Stimulated activated naive CD8-positive, alpha-beta T cell treated with anti-CD3 and anti-CD28 coated beads, Interleukin-15, Interleukin-2, amounts not matched to agents 100 ng/mL and 50 ng/mL, for 24 hours (primary cell): Measurements from ENCODE around the gene ELF5.

Experiments used
- H3K27ac Mint-ChIP-seq: one replicate; pipeline ENCODE4 v1.8.0; 2021; ENCODE audit warnings: mild to moderate bottlenecking, mixed read lengths
- H3K27me3 Mint-ChIP-seq: one replicate; pipeline ENCODE4 v1.8.0; 2021; ENCODE audit warnings: mixed read lengths
- H3K36me3 Mint-ChIP-seq: one replicate; pipeline ENCODE4 v1.8.0; 2021; ENCODE audit warnings: low read depth, mixed read lengths
- H3K4me1 Mint-ChIP-seq: one replicate; pipeline ENCODE4 v1.8.0; 2021; ENCODE audit warnings: low read depth, mixed read lengths
- H3K4me3 Mint-ChIP-seq: one replicate; pipeline ENCODE4 v1.8.0; 2021; ENCODE audit warnings: mild to moderate bottlenecking, mixed read lengths
- H3K9me3 Mint-ChIP-seq: one replicate; pipeline ENCODE4 v1.8.0; 2021; ENCODE audit warnings: mixed read lengths

The ELF5 gene

DNA sequence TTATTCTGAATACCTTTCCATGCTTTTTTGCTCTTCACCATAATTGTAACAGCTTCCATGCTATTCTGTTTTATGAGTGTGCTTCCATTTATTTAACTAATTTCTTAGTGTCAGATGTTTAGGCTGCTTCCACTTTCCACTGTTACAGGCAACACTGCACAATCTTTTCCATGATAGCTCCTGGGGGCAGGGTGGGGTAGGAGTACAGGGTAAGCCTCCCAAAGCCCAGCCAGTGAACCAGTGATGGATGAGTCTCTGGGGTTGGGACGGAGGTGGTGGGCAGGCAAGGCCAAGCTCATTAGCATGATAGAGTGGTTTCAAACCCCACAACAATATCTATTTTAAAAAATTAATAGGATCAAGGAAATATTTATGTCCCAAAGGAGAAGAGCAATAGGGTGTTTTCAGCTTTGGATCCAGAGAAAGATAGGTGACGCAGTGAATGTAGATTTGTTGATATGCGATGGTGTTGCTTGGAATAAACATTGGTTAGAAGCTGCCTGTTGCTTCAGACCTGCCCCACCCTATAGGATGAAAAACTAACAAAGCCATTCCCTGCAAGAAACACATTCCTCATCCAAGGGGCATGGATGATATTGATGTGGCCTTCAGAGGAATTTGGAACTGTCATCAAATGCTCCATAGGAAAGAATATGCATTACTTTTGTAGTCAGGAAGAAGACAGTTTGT, 17.1 kb upstream of the ELF5 start:
- Mint-ChIP-seq H3K27ac (no peak overlapping the region), H3K4me1 (no peaks in the 10 kb centered on the region), H3K9me3 (peaks cover 15% of the 10 kb centered on the region), H3K4me3 (no peak overlapping the region), H3K36me3 (no peaks in the 10 kb centered on the region), H3K27me3 (peaks cover 16% of the 10 kb centered on the region)

DNA sequence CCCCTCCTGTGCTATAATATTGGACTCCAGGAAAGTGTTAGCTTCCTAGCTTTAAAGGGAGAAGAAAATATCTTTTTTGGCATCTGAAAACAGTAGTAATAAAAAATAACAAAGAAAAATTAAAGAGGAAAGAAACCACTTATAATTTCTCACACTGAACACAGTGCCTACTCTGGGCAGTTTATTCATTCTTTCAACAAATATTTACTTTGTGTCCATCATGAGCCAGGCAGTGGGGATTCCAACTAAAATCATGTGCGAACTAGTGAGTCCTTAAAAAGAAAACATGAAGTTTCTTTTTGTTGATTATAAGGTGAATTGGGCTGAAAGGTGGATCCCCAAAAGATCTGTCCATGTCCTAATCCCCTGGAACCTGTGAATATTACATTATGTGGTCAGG, 16.0 kb upstream of the ELF5 start:
- H3K27ac Mint-ChIP-seq, result no peak overlapping the region
- no peaks in the 10 kb centered on the region for H3K36me3 Mint-ChIP-seq
- peaks cover 9% of the 10 kb centered on the region for H3K9me3 Mint-ChIP-seq
- H3K4me3 Mint-ChIP-seq, result no peak overlapping the region
- H3K27me3 Mint-ChIP-seq, result peaks cover 16% of the 10 kb centered on the region
- H3K4me1 Mint-ChIP-seq, result no peaks in the 10 kb centered on the region

DNA sequence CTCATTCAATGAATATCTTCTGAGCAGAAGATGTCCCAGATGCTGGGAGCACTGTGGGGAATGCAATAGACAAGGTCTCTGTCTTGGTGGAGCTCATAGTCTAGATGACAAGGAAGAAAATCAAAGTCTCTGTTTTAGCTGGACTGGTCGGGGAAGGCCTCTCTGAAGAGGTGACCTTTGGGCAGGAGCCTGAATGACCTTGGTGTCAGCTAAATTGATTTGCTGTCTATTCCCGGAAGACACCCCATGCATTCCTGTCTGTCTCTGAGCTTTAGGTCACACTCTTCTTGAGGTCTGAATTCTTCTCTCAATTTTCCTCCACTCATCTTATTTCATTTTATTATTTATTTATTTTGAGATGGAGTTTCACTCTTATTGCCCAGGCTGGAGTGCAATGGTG, 14.5 kb upstream of the ELF5 start:
- Mint-ChIP-seq H3K36me3 (no peaks in the 10 kb centered on the region), H3K27ac (no peak overlapping the region), H3K27me3 (peaks cover 11% of the 10 kb centered on the region), H3K9me3 (no peaks in the 10 kb centered on the region), H3K4me1 (no peaks in the 10 kb centered on the region), H3K4me3 (no peak overlapping the region)

DNA sequence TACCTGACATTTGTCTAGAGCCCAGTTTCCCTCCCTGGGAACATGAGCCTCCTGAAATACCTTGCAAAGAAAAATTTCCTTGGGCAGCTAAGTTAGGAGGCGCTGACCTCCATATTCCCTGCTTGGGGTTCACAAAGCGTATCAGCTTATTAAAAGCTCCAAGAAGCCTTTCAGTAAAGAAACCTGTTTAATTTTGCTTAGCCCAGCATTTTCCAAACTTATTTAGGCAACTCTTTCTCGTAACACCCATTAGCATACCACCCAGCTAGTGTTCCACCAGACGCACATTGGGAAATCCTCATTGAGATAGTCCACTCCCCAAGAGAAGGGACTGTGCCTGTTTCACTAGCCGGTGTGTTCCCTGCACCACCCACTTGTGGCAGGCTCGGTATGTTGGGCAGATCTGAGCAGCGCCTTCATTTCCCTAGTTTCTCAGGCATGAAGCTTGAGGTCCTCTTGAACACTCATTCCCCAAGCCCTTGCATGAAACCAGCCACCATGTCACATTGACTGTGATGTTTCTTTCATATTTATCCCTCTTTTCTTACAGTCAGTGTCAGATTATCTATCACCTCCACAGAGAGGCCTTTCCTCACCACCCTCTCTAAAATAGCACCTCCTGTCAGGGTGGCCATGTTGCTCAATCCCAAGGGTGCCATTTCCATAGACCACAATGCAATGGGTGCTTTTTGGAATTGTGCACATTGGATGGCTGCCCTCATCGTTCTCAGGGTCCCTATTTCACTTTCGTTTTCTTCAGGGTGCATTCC, 12.5 kb upstream of the ELF5 start:
- H3K4me1 Mint-ChIP-seq, result no peaks in the 10 kb centered on the region

DNA sequence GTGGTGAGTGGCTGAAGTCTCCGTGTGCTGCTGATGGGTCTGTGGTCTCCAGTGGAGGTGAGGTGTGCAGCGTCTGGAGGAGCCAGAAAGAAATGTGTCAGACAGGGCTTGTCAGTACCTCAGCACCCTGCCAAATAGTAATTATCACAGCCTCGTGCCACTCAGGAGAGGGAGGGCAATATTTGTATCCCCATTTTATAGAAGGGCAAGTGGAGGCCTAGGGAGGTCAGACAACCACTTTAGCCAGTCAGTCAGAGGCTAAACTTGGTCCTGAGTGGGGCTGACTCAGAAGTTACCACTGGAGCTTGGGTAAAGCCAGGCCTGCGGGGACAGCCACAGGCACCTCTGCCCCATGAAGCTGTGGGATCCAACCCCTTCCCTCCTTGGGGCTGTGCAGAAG, 11.5 kb upstream of the ELF5 start:
- Mint-ChIP-seq H3K4me1 (no peaks in the 10 kb centered on the region), H3K27me3 (peaks cover 11% of the 10 kb centered on the region), H3K27ac (no peak overlapping the region), H3K9me3 (no peaks in the 10 kb centered on the region), H3K36me3 (no peaks in the 10 kb centered on the region), H3K4me3 (no peak overlapping the region)

More for the DNA sequence above, 12.5 kb upstream of the ELF5 start:
- no peaks in the 10 kb centered on the region for H3K36me3 Mint-ChIP-seq
- H3K27me3 Mint-ChIP-seq, result peaks cover 11% of the 10 kb centered on the region
- no peaks in the 10 kb centered on the region for H3K9me3 Mint-ChIP-seq
- H3K4me3 Mint-ChIP-seq, result no peak overlapping the region
- H3K27ac Mint-ChIP-seq, result no peak overlapping the region

DNA sequence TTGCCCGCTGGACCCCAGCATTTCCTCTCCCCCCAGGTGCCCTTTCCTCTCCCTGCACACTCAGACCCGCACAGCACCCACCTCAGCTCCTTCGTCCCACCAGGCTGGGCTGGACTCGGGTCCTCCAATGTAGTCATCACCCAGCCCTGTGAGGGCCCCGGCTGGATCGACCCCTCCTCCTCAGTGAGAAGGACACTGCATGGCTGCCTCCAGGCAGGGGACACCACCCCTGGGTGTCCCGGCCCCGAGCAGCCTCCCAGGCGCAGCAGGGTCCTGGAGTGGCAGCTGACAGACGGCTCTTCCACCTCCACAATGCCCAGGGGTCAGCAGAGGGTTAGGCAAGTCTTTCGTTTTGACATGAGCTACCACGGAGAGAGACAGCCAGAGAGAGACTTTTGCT, 11.1 kb upstream of the ELF5 start:
- H3K27ac Mint-ChIP-seq, result no peak overlapping the region
- H3K27me3 Mint-ChIP-seq, result peaks cover 7% of the 10 kb centered on the region
- H3K4me1 Mint-ChIP-seq, result no peaks in the 10 kb centered on the region
- no peaks in the 10 kb centered on the region for H3K36me3 Mint-ChIP-seq
- no peaks in the 10 kb centered on the region for H3K9me3 Mint-ChIP-seq
- no peak overlapping the region for H3K4me3 Mint-ChIP-seq

DNA sequence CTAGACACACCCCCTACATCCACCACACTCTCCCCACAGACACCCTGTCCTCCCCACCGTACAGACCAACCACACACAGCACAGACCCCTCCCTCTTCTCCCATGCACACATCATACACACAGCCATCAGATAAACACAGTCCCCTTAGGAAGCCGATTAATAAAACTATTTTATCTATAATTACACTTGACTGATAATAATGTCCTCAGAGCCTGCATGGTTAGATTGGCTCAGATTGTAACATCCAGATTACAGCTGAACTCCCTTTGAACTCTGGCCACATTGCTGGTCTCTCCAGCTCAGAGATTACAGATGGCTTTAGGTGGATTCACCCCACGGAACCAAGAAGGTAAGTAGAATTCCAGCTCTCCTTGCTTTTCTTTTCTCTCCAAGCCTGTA, 9.5 kb upstream of the ELF5 start:
- no peaks in the 10 kb centered on the region for H3K4me1 Mint-ChIP-seq
- no peak overlapping the region for H3K4me3 Mint-ChIP-seq
- H3K27me3 Mint-ChIP-seq, result peaks cover 3% of the 10 kb centered on the region
- H3K9me3 Mint-ChIP-seq, result no peaks in the 10 kb centered on the region
- H3K36me3 Mint-ChIP-seq, result no peaks in the 10 kb centered on the region
- no peak overlapping the region for H3K27ac Mint-ChIP-seq

DNA sequence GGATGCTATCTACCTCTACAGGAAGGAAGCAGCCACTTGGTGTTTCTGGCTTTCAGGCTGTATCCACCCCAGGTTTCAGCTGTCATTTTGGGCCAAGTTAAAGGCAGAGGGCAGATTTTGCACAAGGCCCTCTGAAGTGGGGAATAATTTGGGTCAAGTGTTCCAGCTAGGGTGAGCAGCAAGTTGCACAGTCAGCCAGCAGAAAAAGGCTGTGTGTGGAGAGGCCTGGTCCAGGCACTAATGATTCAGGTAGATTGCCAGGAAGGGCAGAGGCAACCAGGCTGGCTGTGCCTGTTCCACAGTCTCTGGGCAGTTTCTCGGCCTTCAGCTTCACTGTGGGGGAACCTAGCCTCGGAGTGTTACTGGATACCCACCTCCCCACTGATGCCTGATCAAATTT, 8.6 kb upstream of the ELF5 start:
- Mint-ChIP-seq H3K4me1 (no peaks in the 10 kb centered on the region), H3K36me3 (no peaks in the 10 kb centered on the region), H3K27ac (no peak overlapping the region), H3K4me3 (no peak overlapping the region), H3K9me3 (no peaks in the 10 kb centered on the region), H3K27me3 (peaks cover 3% of the 10 kb centered on the region)

DNA sequence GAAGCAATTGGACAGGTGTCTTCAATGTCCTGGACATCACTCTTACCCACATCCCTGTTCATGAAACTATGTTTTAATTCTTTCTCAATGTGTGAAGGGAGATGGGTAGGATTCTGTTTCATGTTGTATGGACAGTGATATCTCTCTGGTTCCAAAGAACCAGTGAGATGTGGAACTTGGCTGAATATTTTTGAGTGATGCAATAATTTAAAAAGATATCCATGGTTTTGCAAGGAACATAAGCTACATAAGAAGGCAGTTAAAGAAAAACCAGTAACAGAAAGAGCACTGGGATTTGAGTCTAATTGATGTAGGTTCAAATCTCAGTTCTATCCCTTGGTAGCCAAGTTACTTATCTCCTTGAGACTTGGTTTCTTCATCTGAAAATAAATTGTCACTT, 7.7 kb upstream of the ELF5 start:
- Mint-ChIP-seq H3K36me3 (no peaks in the 10 kb centered on the region), H3K27ac (no peak overlapping the region), H3K9me3 (no peaks in the 10 kb centered on the region)

DNA sequence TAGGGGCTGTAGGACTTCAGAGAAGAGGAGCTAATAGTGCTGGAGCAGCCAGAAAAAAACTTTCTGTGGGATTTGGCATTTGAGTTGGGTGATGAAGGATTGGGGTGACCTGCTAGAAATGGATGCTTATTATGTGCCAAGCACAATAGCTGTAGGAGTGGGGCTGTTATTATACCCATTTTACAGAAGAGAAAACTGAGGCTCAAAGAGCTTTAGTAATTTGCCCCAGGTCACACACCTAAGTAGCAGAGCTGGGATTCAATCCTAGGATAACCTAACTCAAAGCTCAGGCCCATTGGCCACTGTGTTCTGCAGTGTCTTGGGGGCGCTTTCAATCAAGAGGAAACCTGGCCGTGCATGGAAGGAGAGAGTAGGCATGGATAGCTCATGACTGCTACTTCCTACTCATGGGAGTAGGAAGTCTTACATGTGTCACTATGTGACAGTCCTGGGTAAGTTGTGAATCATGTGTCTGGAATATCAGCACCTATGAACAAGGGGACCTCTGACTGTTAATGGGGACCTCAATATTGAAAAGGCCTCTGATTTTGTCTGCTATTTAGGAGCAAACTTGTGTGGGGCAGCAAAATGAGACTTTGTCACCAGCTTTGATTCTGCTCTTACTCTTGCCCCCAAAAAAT, 6.1 kb upstream of the ELF5 start:
- Mint-ChIP-seq H3K4me1 (no peaks in the 10 kb centered on the region), H3K27me3 (peaks cover 3% of the 10 kb centered on the region), H3K9me3 (no peaks in the 10 kb centered on the region), H3K4me3 (no peak overlapping the region), H3K36me3 (no peaks in the 10 kb centered on the region), H3K27ac (no peak overlapping the region)

More for the DNA sequence above, 7.7 kb upstream of the ELF5 start:
- Mint-ChIP-seq H3K27me3 (peaks cover 3% of the 10 kb centered on the region), H3K4me1 (no peaks in the 10 kb centered on the region), H3K4me3 (no peak overlapping the region)

DNA sequence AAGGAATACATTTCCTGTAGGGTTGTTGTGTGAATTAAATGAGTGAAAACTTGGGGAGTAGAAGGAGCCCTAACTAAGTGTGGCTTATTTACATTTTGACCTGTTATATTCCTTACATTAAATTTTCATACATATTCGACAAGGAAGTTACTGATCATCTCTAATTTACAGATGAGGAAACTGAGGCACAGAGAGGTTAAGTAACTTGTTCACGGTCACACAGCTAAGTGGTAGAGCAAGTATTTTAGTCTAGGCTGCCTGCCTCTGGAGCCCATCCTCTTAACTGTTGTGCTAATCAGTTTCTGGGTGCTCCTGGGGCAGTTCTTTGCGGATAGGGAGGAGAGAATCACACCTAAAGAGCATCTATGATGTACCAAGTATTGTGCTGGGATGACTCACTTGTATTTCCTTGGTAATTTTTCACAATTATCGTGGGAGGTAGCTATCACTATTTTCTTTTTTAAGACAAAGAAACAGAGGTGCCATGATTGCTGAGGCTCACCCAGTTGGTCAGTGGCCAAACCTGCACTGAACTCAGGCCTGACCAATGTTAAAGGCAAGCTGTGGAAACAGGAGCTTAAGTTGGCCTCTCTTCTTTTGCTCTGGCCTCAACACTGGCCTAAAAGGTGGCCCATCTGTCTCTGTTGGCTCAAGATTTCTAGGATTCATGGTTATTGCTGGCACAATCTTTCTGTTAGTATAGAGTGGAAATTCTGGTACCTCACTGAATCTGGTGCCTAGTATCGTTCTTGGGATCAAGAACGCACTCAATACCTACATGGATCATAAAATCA, 2.9 kb upstream of the ELF5 start:
- Mint-ChIP-seq H3K36me3 (no peaks in the 10 kb centered on the region), H3K9me3 (no peaks in the 10 kb centered on the region), H3K27me3 (peaks cover 3% of the 10 kb centered on the region), H3K4me3 (no peak overlapping the region), H3K27ac (no peak overlapping the region), H3K4me1 (no peaks in the 10 kb centered on the region)

DNA sequence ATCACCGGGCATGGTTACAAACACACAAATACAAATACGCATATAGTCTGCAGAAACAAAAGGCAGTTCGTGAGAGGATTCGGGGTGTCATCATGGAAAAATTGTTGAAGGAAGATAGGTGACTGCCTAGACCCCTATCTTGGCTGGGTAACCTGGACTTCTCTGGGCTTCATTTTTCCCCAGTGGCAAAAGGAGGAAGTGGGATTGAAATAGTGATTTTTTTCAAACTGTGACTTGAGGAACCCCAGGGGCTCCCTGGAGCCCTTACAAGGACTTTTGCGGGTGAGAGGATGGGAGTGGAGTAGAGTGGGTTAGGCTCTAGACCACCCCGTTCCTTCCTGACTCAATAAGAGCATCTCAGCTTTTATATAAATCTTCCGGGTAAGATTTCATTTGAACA, 1.0 kb upstream of the ELF5 start:
- Mint-ChIP-seq H3K4me3 (no peak overlapping the region), H3K4me1 (no peaks in the 10 kb centered on the region), H3K27me3 (peaks cover 3% of the 10 kb centered on the region), H3K36me3 (no peaks in the 10 kb centered on the region), H3K27ac (no peak overlapping the region), H3K9me3 (no peaks in the 10 kb centered on the region)

DNA sequence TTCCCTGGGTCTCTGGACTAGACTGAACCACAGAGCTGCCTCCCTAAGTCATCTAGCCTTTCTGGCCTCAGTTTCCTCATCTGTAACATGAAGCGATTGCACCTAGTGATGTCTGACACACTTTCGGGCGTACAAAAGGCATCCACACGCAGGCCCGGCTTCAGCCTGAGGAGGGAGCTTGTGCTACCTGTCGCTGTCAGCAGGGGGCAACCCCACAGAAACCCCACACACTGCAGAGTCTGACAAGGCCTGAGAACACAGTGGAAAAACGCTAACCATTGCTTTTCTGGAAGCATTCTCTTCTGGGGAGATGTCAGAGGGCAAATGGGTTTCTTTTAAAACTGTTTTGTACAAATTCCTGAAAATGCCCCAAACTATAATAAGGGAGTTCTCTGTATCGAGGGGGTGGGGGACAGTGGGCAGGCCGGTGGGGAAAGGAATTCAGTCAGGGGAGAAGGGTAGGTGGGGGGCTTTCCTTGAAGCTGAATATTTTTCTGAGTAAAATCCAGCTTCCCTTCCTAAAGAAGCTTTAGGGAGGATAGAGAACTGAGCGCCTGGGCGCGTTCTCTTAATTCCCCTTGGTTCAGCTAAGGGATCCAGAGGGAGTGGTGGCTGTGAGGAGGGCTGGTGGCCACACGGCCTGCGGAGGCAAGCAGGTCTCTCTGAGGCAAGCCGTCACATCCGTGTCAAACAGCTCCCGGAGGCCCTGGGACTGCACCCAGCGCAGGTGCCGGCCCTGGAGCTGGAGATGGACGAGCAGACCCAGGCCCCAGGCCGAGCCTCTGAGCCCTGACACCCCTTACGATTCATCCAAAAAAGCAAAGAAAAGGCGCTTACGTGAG, 533 bp downstream of the ELF5 start:
- Mint-ChIP-seq H3K27me3 (no peaks in the 10 kb centered on the region), H3K9me3 (no peaks in the 10 kb centered on the region), H3K27ac (no peak overlapping the region), H3K4me1 (no peaks in the 10 kb centered on the region), H3K4me3 (no peak overlapping the region), H3K36me3 (no peaks in the 10 kb centered on the region)

DNA sequence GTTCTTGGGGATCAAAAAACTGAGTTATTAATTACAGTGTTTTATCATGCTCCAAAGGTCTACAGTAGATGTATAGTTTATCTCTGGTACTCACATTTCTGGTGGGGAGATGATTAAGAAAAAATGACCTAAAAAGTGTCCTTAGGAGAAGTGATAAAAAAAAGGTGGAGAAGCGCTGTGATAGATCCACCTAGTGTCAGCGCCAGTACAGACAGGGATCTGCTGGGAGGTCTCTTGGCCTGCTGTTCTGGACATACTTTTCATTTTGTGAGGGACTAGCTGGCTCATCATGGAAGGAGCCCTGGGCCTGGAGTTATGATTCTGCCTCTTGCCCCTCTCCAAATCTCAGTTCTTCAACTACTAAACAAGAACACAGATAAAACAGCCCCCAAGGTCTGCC, 2.9 kb downstream of the ELF5 start:
- H3K27me3 Mint-ChIP-seq, result no peaks in the 10 kb centered on the region
- H3K4me3 Mint-ChIP-seq, result no peak overlapping the region
- H3K4me1 Mint-ChIP-seq, result no peaks in the 10 kb centered on the region
- no peaks in the 10 kb centered on the region for H3K36me3 Mint-ChIP-seq
- H3K27ac Mint-ChIP-seq, result no peak overlapping the region
- no peaks in the 10 kb centered on the region for H3K9me3 Mint-ChIP-seq
